Esophagus (tissue), 2 donors: ENCODE results near the gene NUDT21. TPM values are rescaled to one million over a fixed set of nuclear protein-coding genes. Genes with fewer than 3 reads are reported as not detected.
A peak's percentile ranks its signal among the peaks of the same experiment; 100 is the strongest.
"Not testable (repeated sequence)": the region's sequence is repeated elsewhere in the genome, so short reads cannot be mapped to it uniquely, and the experiment has no call there.

Experiments used
- H3K27ac ChIP-seq, 2 donors: one replicate each; pipeline ENCODE4 v1.5.1; 2013; ENCODE audit warnings: low read depth in 2 of 2, mild to moderate bottlenecking in 2 of 2, inconsistent platforms in 1 of 2, low read length in 1 of 2, moderate library complexity in 1 of 2
- H3K27me3 ChIP-seq, 2 donors: one replicate each; pipeline ENCODE4 v1.6.1; 2013; ENCODE audit warnings: low read length in 2 of 2, control low read depth in 1 of 2, mild to moderate bottlenecking in 1 of 2; ENCODE audit not compliant: insufficient read depth in 2 of 2, control insufficient read depth in 1 of 2
- H3K36me3 ChIP-seq, 2 donors: one replicate each; pipeline ENCODE4 v1.6.1; 2013; ENCODE audit warnings: low read length in 1 of 2; ENCODE audit not compliant: control insufficient read depth in 2 of 2, insufficient read depth in 2 of 2
- H3K4me1 ChIP-seq, 2 donors: one replicate each; pipeline ENCODE4 v1.6.1; 2013; ENCODE audit warnings: low read length in 1 of 2; ENCODE audit not compliant: control insufficient read depth in 2 of 2, insufficient read depth in 2 of 2
- H3K4me3 ChIP-seq, 2 donors: one replicate each; pipeline ENCODE4 v1.5.1; 2013; ENCODE audit warnings: low read length in 2 of 2, mild to moderate bottlenecking in 2 of 2, low read depth in 1 of 2, moderate library complexity in 1 of 2
- H3K9me3 ChIP-seq, 2 donors: one replicate each; pipeline ENCODE4 v1.6.1; 2013; ENCODE audit warnings: mild to moderate bottlenecking in 2 of 2, low read depth in 1 of 2, low read length in 1 of 2, moderate library complexity in 1 of 2; ENCODE audit not compliant: control insufficient read depth in 2 of 2, insufficient read depth in 1 of 2
- WGBS, 2 donors: extraction: QIAGEN DNeasy Blood & Tissue Kit; methylation state at CpG; one replicate each; pipeline ENCODE4 v1.1.7; 2013; 5-methylcytosine and 5-hydroxymethylcytosine counted together
- polyA plus RNA-seq, 2 donors: library from polyadenylated mRNA; stranded (reverse); fragments of 200-250 nt; gene quantifications; one replicate each; pipeline ENCODE4 v1.2.3, GENCODE V29; 2013
- donor health status: healthy with polysubstance abuse.
- donor health status: Bipolar disorder and iron deficiency.

The NUDT21 gene
- polyA plus RNA-seq, 2 donors: 29.5 to 40.1 TPM

- H3K36me3 ChIP-seq: peaks cover 3 to 4% of the 10 kb centered on the region in 2 donors
Measured at GRCh38 chr16:56411123-56411522, 40.0 kb downstream of the NUDT21 start.

GRCh38 chr16:56409195-56409594, 41.9 kb downstream of the NUDT21 start:
- Histone ChIP-seq H3K4me3 (no peak overlapping the region), H3K27ac (peak overlapping the region; percentile 62 to 84), H3K27me3 (no peaks in the 10 kb centered on the region), H3K36me3 (peaks cover 5 to 9% of the 10 kb centered on the region in 2 donors), H3K4me1 (no peaks in the 10 kb centered on the region), H3K9me3 (no peaks in the 10 kb centered on the region)
- WGBS, 2 donors: 52 to 59% methylated on average over 4 of the region's 4 CpGs

More at GRCh38 chr16:56411123-56411522, 40.0 kb downstream of the NUDT21 start:
- Histone ChIP-seq H3K9me3 (no peaks in the 10 kb centered on the region), H3K27me3 (no peaks in the 10 kb centered on the region), H3K4me1 (no peaks in the 10 kb centered on the region), H3K4me3 (no peak overlapping the region), H3K27ac (no peak overlapping the region)
- WGBS, 2 donors: 91% methylated on average over 5 of the region's 5 CpGs

- Histone ChIP-seq H3K4me1 (no peaks in the 10 kb centered on the region), H3K27me3 (no peaks in the 10 kb centered on the region), H3K36me3 (peaks cover 5 to 9% of the 10 kb centered on the region in 2 donors), H3K4me3 (no peak overlapping the region), H3K27ac (peak overlapping the region; percentile 55 to 62), H3K9me3 (no peaks in the 10 kb centered on the region)
- WGBS, 2 donors: 80 to 82% methylated on average over 7 of the region's 7 CpGs
Measured at GRCh38 chr16:56408379-56409098, 42.6 kb downstream of the NUDT21 start.

GRCh38 chr16:56405977-56406672, 45.0 kb downstream of the NUDT21 start:
- no peaks in the 10 kb centered on the region for H3K4me1 ChIP-seq
- no peaks in the 10 kb centered on the region for H3K27me3 ChIP-seq
- H3K9me3 ChIP-seq: no peaks in the 10 kb centered on the region
- no peak overlapping the region for H3K27ac ChIP-seq
- 88% methylated on average over 4 of the region's 4 CpGs for WGBS, 2 donors
- peaks cover 18 to 25% of the 10 kb centered on the region in 2 donors for H3K36me3 ChIP-seq
- no peak overlapping the region for H3K4me3 ChIP-seq

GRCh38 chr16:56401482-56401881, 49.6 kb downstream of the NUDT21 start:
- H3K36me3 ChIP-seq: peaks cover 15 to 22% of the 10 kb centered on the region in 2 donors
- no peak overlapping the region for H3K4me3 ChIP-seq
- whole genome bisulfite sequencing, 2 donors: 85 to 92% methylated on average over 5 of the region's 5 CpGs

GRCh38 chr16:56400458-56400857, 50.7 kb downstream of the NUDT21 start:
- Histone ChIP-seq H3K4me1 (no peaks in the 10 kb centered on the region), H3K4me3 (no peak overlapping the region), H3K27me3 (no peaks in the 10 kb centered on the region), H3K27ac (no peak overlapping the region), H3K36me3 (peaks cover 15 to 22% of the 10 kb centered on the region in 2 donors), H3K9me3 (no peaks in the 10 kb centered on the region)
- WGBS, 2 donors: 80 to 83% methylated on average over 5 of the region's 5 CpGs

More at GRCh38 chr16:56401482-56401881, 49.6 kb downstream of the NUDT21 start:
- no peak overlapping the region for H3K27ac ChIP-seq
- H3K27me3 ChIP-seq: no peaks in the 10 kb centered on the region
- no peaks in the 10 kb centered on the region for H3K9me3 ChIP-seq
- no peaks in the 10 kb centered on the region for H3K4me1 ChIP-seq

- Histone ChIP-seq H3K9me3 (no peaks in the 10 kb centered on the region), H3K27ac (no peak overlapping the region), H3K4me1 (no peaks in the 10 kb centered on the region), H3K27me3 (no peaks in the 10 kb centered on the region), H3K36me3 (peaks cover 13 to 17% of the 10 kb centered on the region in 2 donors), H3K4me3 (no peak overlapping the region)
- WGBS, 2 donors: 87 to 88% methylated on average over 2 of the region's 2 CpGs
Measured at GRCh38 chr16:56399486-56399885, 51.6 kb downstream of the NUDT21 start.

GRCh38 chr16:56399047-56399446, 52.1 kb downstream of the NUDT21 start:
- peaks cover 13 to 16% of the 10 kb centered on the region in 2 donors for H3K36me3 ChIP-seq
- no peak overlapping the region for H3K27ac ChIP-seq
- no peaks in the 10 kb centered on the region for H3K27me3 ChIP-seq
- 67 to 73% methylated on average over 2 of the region's 2 CpGs for WGBS, 2 donors
- no peak overlapping the region for H3K4me3 ChIP-seq
- no peaks in the 10 kb centered on the region for H3K4me1 ChIP-seq
- no peaks in the 10 kb centered on the region for H3K9me3 ChIP-seq

GRCh38 chr16:56396724-56397123, 54.4 kb downstream of the NUDT21 start:
- 77 to 93% methylated on average over 3 of the region's 3 CpGs for WGBS, 2 donors
- H3K4me3 ChIP-seq, H3K36me3 ChIP-seq, H3K9me3 ChIP-seq, H3K4me1 ChIP-seq, H3K27me3 ChIP-seq, H3K27ac ChIP-seq: not testable (repeated sequence)
